NCI-H1930 (cell line): Measurements from ENCODE around the gene CDCA4.
A peak's percentile ranks its signal among the peaks of the same experiment; 100 is the strongest.

ENCODE experiments used
- DNase-seq, 2 experiments: peaks; one replicate each; lab custom pipeline; 2025; lab: John Stamatoyannopoulos, UW

CDCA4 gene

DNA sequence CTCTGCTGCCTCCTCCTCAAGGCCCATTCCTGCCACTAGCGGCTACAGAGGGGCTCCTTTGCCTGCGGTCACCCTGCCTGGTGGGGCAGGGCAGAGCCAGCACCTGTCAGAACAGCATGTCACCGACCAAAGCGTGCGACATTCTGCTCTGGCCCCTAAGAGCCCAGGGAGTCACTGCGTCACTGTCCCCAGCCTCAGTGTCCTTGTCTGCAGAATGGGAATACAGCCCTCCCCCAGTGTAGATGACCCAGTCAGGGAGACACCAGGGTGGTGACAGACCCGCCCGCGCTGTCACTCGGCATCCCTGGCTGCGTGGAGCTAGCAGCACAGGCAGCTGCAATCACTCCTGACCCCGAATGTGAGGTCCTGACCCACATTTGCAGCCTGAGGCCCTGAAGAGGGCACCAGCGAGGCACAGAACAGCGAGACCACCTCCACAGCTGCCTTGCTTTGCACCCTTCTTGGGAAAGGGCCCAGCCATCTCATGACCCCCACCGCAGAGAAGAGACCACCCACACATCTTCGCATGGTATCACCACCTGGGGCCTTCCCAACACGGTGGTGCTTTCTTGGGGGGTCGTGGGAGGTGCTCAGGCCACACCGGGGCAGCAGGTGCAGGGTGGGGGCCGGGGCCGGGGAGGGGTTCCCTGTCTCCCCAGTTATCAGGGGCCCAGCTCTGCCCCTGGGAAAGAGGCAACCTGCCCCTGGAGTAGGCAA lies 45.2 kb downstream of the CDCA4 start:
- no peak for DNase-seq

DNA sequence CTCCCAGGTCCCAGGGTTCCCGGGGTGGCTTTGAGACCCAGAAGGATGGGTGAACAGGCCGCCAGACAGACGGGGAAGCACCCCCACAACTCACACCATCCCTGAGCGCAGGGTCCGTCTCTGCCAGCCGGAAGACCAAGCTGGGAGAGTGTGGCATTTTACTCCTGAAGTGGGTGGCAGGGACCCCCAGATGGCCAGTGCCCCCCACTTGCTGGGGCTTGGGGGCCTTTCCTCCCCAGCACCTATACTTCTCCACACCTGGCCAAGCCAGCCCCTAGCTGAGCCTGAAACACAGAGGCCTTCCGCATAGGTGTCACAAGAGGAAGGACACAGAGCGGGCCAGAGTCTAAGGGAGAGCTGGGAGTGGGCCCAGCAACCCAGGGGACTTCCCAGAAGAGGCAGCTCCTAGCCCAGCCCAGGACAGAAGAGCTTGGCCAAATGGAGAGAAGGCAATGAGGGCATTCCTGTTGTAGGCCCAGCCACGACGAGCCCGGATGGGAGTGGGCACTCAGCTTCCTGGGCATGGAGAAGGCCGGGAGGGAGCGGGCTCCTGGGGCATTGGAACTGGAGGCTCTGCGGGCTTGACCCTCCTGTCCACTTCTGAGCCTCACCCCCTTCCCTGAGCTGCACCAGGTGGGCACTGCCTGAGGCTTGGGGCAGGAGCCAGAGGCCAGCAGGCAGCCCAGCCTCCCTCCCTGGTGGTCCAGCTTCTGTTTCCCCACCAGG lies 46.1 kb downstream of the CDCA4 start:
- DNase-seq: no peak

DNA sequence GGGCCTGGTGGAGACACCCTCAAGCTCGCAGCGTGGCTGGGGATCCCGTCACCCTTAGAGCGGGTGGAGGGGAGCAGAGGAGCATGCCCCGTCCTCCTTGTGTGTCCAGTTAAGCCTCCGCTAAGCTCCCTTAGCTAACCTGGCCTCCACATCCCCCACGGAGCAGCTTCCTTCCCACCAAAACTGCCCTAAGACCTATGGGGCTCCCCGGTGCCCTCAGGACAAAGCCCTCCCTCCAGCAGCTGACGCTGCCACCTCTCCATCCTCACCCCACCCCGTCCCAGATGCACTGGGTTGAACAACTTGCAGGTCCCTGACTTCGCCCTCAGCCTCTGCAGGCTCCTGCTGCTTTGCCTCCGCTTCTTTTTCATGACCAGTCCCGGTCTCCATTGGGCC lies 46.7 kb downstream of the CDCA4 start:
- DNase-seq: no peak

DNA sequence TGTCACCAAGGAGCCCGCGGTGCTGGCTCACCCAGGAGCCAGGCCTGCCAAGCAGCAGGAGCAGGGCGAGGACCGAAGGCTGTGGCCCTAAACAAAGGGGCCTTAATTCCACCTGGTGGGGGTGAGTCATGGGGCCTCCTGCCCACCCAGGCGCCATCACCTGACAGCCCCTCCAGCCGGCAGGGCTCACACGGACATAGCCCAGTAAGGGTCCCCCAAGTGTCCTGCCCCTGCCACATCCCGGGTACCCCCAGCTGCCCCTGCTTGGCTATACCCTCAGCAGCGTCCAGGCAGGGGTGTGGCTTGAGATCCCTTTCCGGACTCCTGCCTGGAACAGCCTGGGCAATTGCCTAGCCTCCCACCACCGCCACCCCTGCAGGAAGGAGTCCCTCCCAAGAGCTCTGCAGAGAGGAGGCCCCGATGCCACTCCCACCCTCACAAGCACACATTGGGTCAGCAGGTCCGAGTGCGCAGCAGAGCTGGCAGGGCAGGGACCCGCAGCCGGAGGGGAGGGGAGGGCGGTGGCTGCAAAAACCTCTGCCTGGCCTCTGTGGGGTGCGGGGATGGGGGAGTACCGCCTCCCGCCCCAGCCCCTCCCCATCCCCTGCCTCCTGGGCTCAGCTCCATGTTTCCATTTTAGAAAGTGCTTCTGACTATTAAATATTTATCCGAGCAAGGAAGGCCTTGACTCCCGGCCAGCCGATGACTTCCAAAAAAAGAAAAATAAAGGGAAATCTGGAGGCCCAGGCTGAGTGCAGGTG lies 47.3 kb downstream of the CDCA4 start:
- DNase-seq: no peak

DNA sequence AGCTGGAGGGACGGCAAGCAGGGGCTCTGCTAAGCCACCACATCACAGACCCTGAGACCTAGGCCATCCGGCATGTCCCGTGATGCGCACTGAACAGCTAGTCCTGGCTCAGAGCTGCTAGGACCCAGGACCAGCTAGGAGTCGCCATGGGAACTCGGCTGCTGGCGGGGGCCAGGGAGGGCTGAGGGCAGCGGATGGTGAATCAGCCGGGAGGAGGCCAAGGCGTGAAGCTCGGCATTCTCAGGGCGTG lies 47.8 kb downstream of the CDCA4 start:
- DNase-seq: no peak

DNA sequence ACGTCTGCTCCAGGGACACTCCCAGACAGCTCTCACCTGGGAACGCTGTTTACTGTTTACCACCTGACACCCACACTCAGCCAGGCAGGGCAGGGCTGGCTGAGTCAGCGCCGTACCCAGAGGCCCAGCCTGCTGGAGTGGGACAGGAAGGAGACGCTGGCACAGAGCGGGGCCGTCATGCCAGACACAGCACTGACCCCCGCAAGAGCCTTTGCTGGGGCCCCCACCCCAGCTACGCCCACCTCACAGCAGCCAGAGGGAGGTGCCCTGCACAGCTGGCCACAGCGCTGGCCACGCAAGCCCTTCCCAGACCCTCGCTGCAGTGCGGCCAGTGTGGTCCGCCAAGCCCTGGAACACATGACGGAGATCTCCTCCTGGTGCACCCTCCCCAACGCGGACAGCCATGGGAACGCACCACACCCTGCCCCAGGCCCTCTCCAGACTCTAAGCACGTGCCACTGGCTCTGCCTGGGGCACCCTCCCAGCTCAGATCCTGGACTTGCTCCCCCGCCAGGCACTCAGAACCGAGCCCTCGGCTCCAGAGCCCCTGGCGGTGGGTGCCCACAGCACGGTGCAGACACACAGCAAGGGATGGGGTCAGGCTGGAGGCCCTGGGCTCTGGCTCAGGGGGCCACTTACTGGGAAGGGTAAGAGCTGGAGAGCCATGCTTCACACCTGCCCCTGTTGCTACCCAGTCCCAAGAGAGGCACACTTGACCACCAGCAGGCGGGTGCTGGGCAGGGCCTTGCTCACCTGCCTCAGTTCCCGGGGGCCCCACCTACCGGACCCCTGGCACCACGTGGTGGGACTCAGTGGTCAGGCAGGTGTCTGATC lies 48.4 kb downstream of the CDCA4 start:
- no peak for DNase-seq

DNA sequence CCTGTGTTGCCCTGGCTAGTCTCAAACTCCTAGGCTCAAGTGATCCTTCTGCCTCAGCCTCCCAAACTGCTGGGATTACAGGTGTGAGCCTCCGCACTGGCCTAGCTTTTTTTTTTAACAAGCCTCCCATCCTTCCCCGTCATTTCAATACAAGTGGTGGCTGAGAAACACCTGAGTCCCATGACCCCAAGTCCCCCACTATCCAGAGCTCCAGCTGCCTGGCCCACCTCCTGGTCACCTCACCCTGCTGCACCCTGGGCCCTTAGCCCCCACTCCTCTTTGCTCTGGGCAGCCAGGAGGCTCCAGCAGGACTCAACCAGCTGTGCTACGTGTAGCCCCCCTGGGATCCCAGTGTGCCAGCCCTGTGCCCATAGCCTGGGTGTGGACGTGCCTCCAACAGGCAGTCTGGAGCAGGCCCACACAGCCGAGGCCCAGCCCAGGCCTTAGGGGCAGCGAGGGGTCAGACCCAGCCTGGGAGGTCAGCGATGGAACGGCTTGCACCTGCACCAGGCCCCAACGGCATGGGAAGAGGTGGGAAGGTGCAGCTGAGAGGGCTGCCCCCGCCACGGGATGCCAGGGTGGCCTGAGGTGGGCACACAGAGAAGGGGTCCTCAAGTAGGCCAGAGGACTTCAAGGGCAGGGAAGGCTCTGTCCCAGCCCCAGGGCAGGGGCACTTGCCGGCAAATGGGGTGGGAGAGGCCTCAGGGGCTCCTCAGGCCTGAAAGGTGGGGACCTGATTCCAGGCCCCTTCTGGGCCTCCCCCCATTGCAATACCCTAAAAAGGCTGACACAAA lies 49.2 kb downstream of the CDCA4 start:
- DNase-seq: no peak

DNA sequence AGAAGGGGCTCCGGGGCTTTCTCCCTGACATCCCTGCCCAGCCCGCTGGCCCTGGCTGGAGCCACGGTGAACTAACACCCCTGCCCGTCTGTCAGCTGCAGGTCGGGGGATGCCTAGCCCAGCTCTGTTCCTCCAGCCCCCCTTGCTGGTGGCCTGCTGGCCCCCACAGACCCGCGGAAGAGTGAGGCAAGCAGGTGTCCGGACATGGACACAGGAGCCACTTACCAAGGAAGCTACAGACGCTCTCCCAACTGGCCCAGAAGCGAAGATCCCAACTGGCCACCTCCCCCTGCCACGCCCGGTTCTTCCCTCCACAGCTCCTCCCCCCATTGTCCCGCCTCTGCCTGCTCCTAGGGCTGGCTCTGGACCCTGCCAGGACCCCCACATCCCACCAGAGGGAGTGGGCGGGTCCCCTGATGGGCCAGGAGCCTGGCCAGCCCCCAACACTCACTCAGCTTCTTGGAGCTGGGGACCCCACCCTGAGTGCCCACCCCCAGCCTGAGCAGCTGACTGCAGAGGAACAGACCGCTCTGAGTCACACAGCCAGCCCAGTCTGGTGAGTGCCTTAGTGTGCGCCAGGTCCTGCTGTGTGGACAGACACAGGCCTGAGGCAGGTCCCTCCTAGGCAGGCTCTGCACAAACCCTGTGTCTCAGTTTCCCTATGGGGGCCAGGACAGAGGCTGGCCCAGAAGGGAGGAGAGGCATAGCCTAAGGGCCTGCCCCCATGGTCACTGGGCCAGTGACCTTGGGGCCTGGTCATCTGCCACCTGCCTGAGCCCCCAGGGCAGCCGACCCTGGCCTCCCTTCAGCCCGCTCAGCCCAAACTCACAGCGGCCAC lies 50.4 kb downstream of the CDCA4 start:
- DNase-seq: no peak

DNA sequence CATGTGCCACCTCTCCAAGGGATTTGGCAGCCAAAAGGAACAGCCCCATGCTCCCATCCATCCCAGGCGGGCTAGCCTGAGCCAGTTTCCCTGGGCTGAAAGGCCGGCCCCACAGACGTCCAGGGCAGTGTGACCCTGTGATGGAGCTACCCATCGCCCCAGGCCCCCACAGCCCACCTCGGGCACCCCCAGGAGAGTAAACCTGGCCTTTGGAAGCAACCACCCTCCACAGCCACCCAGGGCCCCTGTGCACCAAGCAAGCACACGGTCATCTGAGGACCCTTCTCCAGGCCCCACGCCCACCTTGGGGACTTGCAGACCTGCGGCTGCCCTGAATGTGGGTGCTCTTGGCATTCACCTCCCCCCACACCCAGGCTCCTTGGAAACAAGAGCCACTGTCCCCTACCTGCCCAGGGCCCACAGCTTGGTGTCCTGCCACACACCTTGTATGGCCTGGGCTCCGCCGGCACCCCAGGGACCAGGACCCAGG lies 51.1 kb downstream of the CDCA4 start:
- no peak for DNase-seq

DNA sequence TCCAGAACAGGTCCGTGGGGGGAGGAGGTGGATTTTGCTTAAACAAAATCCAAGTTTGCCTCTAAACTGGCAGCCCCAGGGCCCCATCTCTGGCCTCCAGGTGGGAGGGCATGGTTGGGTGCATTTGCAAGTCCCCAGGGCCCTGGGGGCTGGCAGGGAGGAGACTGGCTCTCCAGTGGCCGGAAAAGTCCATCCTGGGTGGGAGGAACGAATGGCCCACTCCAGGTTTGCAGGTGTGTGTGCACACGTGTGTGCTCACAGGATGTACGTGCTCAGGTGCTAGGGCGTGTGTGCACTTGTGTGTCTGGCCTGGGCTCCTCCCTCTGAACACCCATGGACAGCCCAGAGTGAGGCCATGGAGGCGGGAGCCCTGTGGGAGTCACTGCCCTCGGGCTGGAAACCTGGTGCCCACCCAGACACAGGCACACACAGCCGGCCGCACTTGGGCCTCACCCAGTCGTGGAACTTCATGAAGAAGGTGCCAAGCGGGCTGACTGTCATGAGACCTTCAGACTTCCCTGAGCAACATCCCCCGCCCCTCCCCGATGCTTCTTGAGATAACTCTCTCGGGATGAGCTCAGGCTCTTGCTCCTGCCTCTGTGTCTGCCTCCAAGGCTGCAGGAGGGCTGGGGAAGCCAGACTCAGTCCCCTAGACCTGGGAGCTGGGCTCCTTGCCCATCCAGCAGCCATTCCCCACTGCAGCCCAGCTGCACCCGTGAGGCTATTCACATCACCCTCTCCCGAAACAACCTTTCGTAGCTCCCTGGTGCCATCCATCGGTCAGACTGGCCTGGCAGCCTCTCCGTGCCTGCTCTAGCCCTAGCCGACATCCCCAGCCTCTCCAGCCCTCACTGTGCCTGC lies 52.1 kb downstream of the CDCA4 start:
- peak in 1 of 2 experiments; percentile 28 for DNase-seq

DNA sequence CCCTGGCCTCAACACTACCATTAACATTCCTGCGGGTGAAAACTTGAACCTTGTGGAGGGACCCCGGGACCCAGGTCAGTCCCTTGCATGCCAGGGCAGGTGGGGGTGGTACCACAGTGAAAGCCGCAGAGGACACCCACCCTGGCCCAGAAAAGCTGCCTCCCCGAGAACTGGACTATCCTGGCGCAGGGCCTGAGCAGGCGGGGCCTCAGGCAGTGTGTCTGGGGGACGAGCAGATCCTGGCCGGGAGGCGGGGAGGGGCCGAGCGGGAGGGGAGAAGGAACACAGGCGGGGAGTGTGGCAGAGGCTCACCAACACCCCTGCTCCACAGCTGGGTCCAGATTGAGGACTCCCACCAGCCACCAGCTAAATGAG lies 52.7 kb downstream of the CDCA4 start:
- DNase-seq: no peak

DNA sequence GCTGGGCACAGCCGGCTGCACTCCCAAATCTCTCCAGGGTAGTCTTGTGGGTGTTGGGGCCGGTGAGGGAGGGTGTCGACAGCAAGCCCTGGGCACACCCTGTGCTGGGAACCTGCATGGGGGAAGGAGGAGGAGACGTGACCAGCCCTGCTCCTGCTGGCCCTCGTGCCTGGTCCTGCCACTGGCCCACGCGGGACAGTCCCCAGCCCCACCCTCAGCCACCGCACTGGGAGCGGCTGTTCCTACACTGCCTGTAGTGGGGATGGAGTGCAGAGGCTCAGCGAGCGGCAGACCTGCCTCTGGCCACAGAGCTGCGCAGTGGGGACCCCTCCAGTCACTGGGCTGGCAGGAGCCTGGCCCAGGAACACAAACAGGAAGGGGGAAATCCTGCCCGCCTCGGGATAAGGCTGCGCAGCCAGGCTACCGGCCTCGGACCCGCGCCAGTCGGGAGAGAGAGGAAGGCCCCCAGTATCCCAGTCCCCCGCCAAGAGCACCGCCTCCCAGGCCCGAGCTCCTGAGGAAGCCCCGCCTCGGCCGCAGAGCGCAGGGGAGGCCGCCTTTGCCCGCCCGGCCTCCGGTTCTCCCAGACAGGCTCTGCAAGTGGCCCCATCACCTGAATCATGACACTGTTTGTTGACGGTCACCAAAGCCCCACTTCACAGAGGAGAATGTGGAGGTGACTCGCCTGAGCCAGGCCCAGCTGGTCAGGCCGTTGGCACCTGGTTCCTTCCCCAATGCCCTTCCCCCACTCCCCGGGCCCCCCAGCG lies 53.3 kb downstream of the CDCA4 start:
- no peak for DNase-seq

DNA sequence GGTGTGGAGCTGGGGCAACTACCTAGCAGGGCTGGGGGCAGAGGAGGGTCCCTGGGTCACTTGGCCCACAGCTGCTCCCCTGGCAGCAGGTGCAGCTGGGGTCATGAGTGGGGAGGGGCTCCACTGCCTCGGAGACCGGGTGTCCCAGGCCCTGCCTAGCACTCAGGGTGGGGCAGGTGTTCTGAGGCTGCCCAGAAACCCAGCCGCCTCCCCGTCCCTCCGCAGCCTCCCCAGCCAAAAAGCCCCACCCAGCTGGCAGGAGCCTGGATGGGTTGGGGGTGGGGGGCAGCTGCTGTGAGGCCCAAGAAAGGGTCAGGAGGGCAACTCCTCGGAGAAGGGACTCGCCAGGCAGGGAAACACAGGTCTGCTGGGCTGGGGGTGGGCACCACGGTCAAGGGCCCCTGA lies 53.9 kb downstream of the CDCA4 start:
- no peak for DNase-seq

DNA sequence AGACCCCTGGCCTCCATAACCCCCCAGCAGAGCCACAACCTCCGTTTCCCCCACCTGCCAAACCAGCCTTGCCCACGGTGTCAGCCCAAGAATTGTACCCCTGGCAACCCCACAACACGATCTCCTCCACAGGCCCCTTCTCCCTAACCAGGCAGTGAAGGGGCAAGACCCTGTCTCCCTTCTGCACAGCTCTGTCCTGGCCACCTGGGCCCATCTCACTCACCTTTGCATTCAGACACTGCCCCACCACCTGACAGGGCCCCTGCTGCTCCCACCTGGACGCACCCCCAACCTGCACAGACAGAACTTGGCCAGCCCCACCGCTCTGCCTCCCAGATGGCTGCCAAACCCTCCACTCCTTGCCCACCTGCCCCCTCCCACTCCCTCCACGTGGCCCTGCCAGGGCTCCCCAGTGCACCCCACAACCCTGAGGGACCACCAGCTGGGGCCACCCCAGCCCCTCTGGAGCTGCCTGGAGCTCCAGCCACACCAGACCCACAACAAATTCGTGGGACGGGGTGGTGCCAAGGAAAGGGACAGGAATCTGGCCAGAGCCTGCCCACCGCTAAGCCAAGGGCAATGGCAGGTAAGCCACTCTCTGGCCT lies 54.5 kb downstream of the CDCA4 start:
- no peak for DNase-seq

DNA sequence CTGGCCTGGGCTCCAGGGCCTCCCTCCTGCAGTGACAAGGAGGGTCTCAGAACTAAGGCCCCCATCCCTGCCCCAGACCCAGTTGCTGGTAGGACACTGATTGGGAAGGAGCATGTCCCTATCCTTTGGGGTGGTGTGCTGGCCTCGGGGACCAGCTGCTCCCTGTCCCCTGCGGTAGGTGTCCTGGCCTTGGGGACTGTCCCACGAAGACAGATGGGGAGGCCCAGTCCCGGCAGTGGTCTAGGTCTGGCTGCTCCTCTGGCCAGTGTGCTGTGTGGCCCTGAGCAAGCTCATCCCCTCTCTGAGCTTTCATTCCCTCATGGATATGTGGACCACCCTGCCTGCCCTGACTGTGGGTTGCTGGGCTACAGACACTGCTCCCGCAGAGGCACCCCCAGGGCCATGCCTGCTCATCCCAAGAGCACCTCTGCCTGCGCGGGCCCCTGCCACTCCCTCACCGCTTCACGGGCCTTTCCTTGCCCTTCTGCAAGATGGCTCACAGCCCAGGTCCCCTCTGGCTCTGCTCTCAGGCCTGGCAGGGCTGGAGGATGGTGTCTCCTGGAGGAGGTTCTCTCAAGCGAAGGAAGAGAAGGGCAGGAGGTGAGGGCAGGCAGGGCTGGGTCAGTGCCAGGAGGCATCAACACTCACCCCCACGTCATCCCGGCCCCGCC lies 55.2 kb downstream of the CDCA4 start:
- no peak for DNase-seq

DNA sequence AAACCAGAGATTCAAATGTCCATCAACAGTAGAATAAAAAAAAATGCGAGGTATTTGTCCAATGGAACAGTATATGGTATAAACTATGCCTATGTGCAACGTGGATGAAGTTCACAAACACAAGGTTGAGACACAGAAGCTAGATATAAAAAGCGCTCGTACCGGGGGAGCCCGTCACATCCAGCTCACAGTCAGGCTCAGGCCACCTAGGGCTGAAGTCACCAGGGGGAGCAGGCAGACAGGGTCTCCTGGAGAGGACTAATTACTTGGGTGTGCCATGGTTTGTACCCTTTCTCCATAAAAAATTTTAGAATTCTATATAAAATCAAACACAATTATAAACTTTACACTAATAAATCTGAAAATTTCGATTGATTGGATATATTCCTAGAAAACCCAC lies 56.3 kb downstream of the CDCA4 start:
- DNase-seq: no peak
